Smooth muscle cell (in vitro differentiated cells): ENCODE results near the gene BCL7A. TPM values are rescaled to one million over a fixed set of nuclear protein-coding genes. Genes with fewer than 3 reads are reported as not detected.
A peak's percentile ranks its signal among the peaks of the same experiment; 100 is the strongest.

Source experiments
- DNase-seq: peaks from one replicate; lab custom pipeline; 2025; ENCODE audit not compliant: unreplicated experiment; lab: John Stamatoyannopoulos, UW
- H2AFZ ChIP-seq: fragments of 200-600 bp; sonication (generic); 2 replicates; pipeline ENCODE4 v1.6.0; 2016; ENCODE audit warnings: antibody characterized with exemption, low read depth, mild to moderate bottlenecking
- H3F3A ChIP-seq: fragments of 200-600 bp; sonication (generic); 2 replicates; pipeline ENCODE4 v1.6.0; 2017; ENCODE audit warnings: antibody characterized with exemption, low read depth
- H3K27ac ChIP-seq: fragments of 200-600 bp; sonication (generic); 2 replicates; pipeline ENCODE4 v1.5.1; 2016; ENCODE audit warnings: low read depth, mild to moderate bottlenecking
- H3K27me3 ChIP-seq: fragments of 200-600 bp; sonication (generic); 2 replicates; pipeline ENCODE4 v1.6.1; 2016; ENCODE audit warnings: low read depth, mild to moderate bottlenecking
- H3K36me3 ChIP-seq: fragments of 200-600 bp; sonication (generic); 2 replicates; pipeline ENCODE4 v1.5.1; 2016; ENCODE audit warnings: low read depth
- H3K4me1 ChIP-seq: fragments of 200-600 bp; sonication (generic); 2 replicates; pipeline ENCODE4 v1.5.1; 2016; ENCODE audit warnings: low read depth
- H3K4me2 ChIP-seq: fragments of 200-600 bp; sonication (generic); 2 replicates; pipeline ENCODE4 v1.6.0; 2016; ENCODE audit warnings: mild to moderate bottlenecking
- H3K4me3 ChIP-seq: fragments of 200-600 bp; sonication (generic); 2 replicates; pipeline ENCODE4 v1.5.1; 2016; ENCODE audit warnings: mild to moderate bottlenecking
- H3K79me2 ChIP-seq: fragments of 200-600 bp; sonication (generic); 2 replicates; pipeline ENCODE4 v1.6.0; 2016; ENCODE audit warnings: low read depth, mild to moderate bottlenecking
- H3K9ac ChIP-seq: fragments of 200-600 bp; sonication (generic); 2 replicates; pipeline ENCODE4 v1.6.0; 2016; ENCODE audit warnings: low read depth
- H3K9me3 ChIP-seq: fragments of 200-600 bp; sonication (generic); replicated peaks from 2 replicates; pipeline ENCODE4 v1.5.1; 2016; ENCODE audit warnings: low read depth
- H4K20me1 ChIP-seq: fragments of 200-600 bp; sonication (generic); 2 replicates; pipeline ENCODE4 v1.6.0; 2016; ENCODE audit warnings: low read depth
- CTCF ChIP-seq: fragments of 200-600 bp; sonication (generic); IDR thresholded peaks from 2 replicates; pipeline ENCODE4 v1.5.1; 2017; ENCODE audit warnings: borderline replicate concordance, mild to moderate bottlenecking, antibody characterized with exemption; ENCODE audit not compliant: insufficient read depth, poor library complexity, severe bottlenecking
- WGBS: methylation state at CpG from one replicate; pipeline ENCODE4 v1.1.7; 2016; ENCODE audit warnings: low lambda C conversion rate; 5-methylcytosine and 5-hydroxymethylcytosine counted together
- polyA plus RNA-seq: library from polyadenylated mRNA; unstranded; fragments of >200 nt; fragmentation: Nextera tagmentation; extraction: Ambion mirVana; gene quantifications from 2 replicates; pipeline ENCODE4 v1.2.1, GENCODE V29; 2016
- total RNA-seq: library from RNA; depleted of rRNA; stranded (reverse); fragments of >200 nt; gene quantifications from 2 replicates; pipeline ENCODE4 v1.2.3, GENCODE V29; 2014

The BCL7A gene
- total and polyA plus RNA-seq, 2 experiments from 2014 or later = 2.7 to 3.0 TPM

GRCh38 chr12:122080149-122081082 lies 58.7 kb downstream of the BCL7A start:
- Histone ChIP-seq H3K9me3 (no peaks in the 10 kb centered on the region), H3K36me3 (no peaks in the 10 kb centered on the region), H3K4me1 (peaks cover 32% of the 10 kb centered on the region), H3K27me3 (no peaks in the 10 kb centered on the region), H3K27ac (peak overlapping the region; percentile 97), H4K20me1 (peaks cover 34% of the 10 kb centered on the region), H3K9ac (peak overlapping the region; percentile 85), H2AFZ (no peak overlapping the region), H3F3A (peaks cover 19% of the 10 kb centered on the region), H3K4me3 (peak overlapping the region; percentile 67), H3K79me2 (peaks cover 55% of the 10 kb centered on the region), H3K4me2 (peak overlapping the region; percentile 91)
- no peak for TF ChIP-seq CTCF
- WGBS = 22% methylated on average over 18 of the region's 18 CpGs
- no peak for DNase-seq

- 68% methylated on average over 9 of the region's 9 CpGs for WGBS
- no peak for DNase-seq
- Histone ChIP-seq H3K9me3 (no peaks in the 10 kb centered on the region), H3K9ac (peak overlapping the region; percentile 85), H4K20me1 (peaks cover 42% of the 10 kb centered on the region), H3K36me3 (no peaks in the 10 kb centered on the region), H3K27me3 (no peaks in the 10 kb centered on the region), H2AFZ (no peak overlapping the region), H3K4me2 (peak overlapping the region; percentile 91), H3K4me3 (peak overlapping the region; percentile 67), H3K27ac (peak overlapping the region; percentile 97), H3K79me2 (peaks cover 63% of the 10 kb centered on the region), H3K4me1 (peaks cover 32% of the 10 kb centered on the region), H3F3A (peaks cover 19% of the 10 kb centered on the region)
- TF ChIP-seq CTCF = no peak
Measured at GRCh38 chr12:122081083-122081696, 59.5 kb downstream of the BCL7A start.

GRCh38 chr12:122081697-122082221 lies 60.1 kb downstream of the BCL7A start:
- Histone ChIP-seq H3K27me3 (no peaks in the 10 kb centered on the region), H3K4me1 (peaks cover 32% of the 10 kb centered on the region), H3K4me2 (peak overlapping the region; percentile 91), H3K36me3 (no peaks in the 10 kb centered on the region), H3F3A (peaks cover 19% of the 10 kb centered on the region), H3K9me3 (no peaks in the 10 kb centered on the region), H3K79me2 (peaks cover 68% of the 10 kb centered on the region), H3K27ac (peak overlapping the region; percentile 97), H3K4me3 (peak overlapping the region; percentile 67), H4K20me1 (peaks cover 48% of the 10 kb centered on the region), H3K9ac (peak overlapping the region; percentile 85), H2AFZ (no peak overlapping the region)
- TF ChIP-seq CTCF = no peak
- WGBS = 20% methylated on average over 7 of the region's 7 CpGs
- no peak for DNase-seq
